Suprapubic skin (tissue), 4 donors: ENCODE measurements around the gene CAMK2A. TPM values are rescaled to one million over a fixed set of nuclear protein-coding genes. Genes with fewer than 3 reads are reported as not detected.

ENCODE experiments used
- DNase-seq, 2 donors: peaks; one replicate each; pipeline ENCODE4 v3.0.0-alpha.2; 2019; ENCODE audit warnings: low spot score in 2 of 2
- H3K27ac ChIP-seq: fragments of 200-600 bp; sonication (generic); one replicate; pipeline ENCODE4 v1.5.1; 2019
- H3K27me3 ChIP-seq: fragments of 200-600 bp; sonication (generic); one replicate; pipeline ENCODE4 v1.5.1; 2019
- H3K36me3 ChIP-seq: fragments of 200-600 bp; sonication (generic); one replicate; pipeline ENCODE4 v1.5.1; 2019
- H3K4me1 ChIP-seq: fragments of 200-600 bp; sonication (generic); one replicate; pipeline ENCODE4 v1.5.1; 2019
- H3K4me3 ChIP-seq: fragments of 200-600 bp; sonication (generic); one replicate; pipeline ENCODE4 v1.5.1; 2019; ENCODE audit warnings: mild to moderate bottlenecking
- H3K9me3 ChIP-seq: fragments of 200-600 bp; sonication (generic); one replicate; pipeline ENCODE4 v1.5.1; 2019
- EP300 ChIP-seq: sonication (generic); formaldehyde crosslinking; IDR thresholded peaks from one replicate; pipeline ENCODE4 v1.6.1; 2017; ENCODE audit warnings: antibody characterized with exemption
- POLR2A ChIP-seq, 2 donors: fragments of 450-650 bp; IDR thresholded peaks; one replicate each; pipeline ENCODE4 v1.6.1; 2017; ENCODE audit warnings: antibody characterized with exemption in 2 of 2, mild to moderate bottlenecking in 2 of 2, moderate library complexity in 2 of 2
- POLR2AphosphoS5 ChIP-seq, 3 donors: sonication (generic); formaldehyde crosslinking; IDR thresholded peaks; one replicate each; pipeline ENCODE4 v1.6.1; 2017; ENCODE audit warnings: antibody characterized with exemption in 3 of 3
- WGBS: methylation state at CpG from one replicate; pipeline ENCODE4 v1.1.5; 2018; 5-methylcytosine and 5-hydroxymethylcytosine counted together
- total RNA-seq, 4 donors: library from RNA; depleted of rRNA; stranded (reverse); fragments of >200 nt; gene quantifications; one replicate each; pipeline ENCODE4 v1.1.0, GENCODE V29; 2016
- TF ChIP-seq, protein P1 (sequence below), 2 donors: fragments of 200-600 bp in 1 of 2; fragments of 450-650 bp in 1 of 2; sonication (generic) in 1 of 2; IDR thresholded peaks; one replicate each; pipeline ENCODE4 v1.5.1; 2016 to 2019; ENCODE audit warnings: antibody characterized with exemption in 2 of 2, mild to moderate bottlenecking in 1 of 2, moderate library complexity in 1 of 2

CAMK2A gene
- total RNA-seq, 4 donors from 2014 or later: 0.26 to 0.64 TPM; not detected in 2

DNA sequence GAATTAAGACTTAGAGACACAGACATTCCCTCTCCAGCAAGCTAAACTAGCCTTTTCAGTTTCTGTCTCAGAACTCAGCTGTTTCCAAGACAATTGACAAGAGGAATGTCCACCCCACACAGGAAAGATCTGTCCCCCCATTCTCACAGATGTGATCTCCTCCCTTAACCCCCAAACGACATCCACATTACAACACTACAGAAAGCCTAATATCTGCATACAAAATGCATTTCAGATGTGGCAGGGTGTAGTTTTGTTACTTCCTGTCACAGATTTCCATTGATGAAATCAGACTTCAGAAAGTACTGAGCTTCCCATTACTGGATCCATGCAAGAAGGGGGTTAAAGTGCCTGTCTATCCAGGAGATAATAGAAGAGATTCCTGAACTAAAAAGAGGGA is 16.0 kb upstream of the CAMK2A start:
- peaks cover 26% of the 10 kb centered on the region for H3K4me1 ChIP-seq
- DNase-seq: no peak
- no peaks in the 10 kb centered on the region for H3K36me3 ChIP-seq
- H3K27ac ChIP-seq: no peak overlapping the region
- TF ChIP-seq, protein P1, sequence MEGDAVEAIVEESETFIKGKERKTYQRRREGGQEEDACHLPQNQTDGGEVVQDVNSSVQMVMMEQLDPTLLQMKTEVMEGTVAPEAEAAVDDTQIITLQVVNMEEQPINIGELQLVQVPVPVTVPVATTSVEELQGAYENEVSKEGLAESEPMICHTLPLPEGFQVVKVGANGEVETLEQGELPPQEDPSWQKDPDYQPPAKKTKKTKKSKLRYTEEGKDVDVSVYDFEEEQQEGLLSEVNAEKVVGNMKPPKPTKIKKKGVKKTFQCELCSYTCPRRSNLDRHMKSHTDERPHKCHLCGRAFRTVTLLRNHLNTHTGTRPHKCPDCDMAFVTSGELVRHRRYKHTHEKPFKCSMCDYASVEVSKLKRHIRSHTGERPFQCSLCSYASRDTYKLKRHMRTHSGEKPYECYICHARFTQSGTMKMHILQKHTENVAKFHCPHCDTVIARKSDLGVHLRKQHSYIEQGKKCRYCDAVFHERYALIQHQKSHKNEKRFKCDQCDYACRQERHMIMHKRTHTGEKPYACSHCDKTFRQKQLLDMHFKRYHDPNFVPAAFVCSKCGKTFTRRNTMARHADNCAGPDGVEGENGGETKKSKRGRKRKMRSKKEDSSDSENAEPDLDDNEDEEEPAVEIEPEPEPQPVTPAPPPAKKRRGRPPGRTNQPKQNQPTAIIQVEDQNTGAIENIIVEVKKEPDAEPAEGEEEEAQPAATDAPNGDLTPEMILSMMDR (IDR thresholded peaks at IDR 0.05): no peak
- TF ChIP-seq EP300: no peak
- TF ChIP-seq POLR2A (IDR thresholded peaks at IDR 0.05): no peak
- TF ChIP-seq POLR2AphosphoS5 (IDR thresholded peaks at IDR 0.05): no peak
- H3K9me3 ChIP-seq: no peaks in the 10 kb centered on the region
- H3K4me3 ChIP-seq: no peak overlapping the region
- H3K27me3 ChIP-seq: peaks cover 13% of the 10 kb centered on the region
- WGBS: 48% methylated on average over 1 of the region's 1 CpG

DNA sequence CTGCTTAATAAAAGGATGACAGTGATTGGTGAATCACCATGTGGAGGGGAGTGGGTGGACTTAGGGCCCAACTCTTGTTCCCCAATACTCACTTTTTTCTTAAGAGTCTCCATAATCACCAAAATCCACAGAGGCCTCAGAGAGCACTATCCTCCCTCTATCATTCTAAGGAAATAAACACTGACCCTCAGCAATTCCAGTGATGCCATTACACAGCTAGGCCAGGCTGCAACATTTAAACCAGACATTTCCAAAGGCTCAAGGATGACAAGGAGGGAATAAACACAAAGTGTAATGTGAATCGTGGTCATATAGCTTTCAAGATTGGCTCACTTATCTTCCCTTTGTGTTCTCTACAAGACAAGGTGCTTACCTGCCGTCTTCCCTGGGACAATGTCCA is 15.5 kb upstream of the CAMK2A start:
- Histone ChIP-seq H3K4me1 (peaks cover 26% of the 10 kb centered on the region), H3K9me3 (no peaks in the 10 kb centered on the region), H3K27me3 (peaks cover 13% of the 10 kb centered on the region), H3K4me3 (no peak overlapping the region), H3K27ac (no peak overlapping the region), H3K36me3 (no peaks in the 10 kb centered on the region)
- TF ChIP-seq POLR2AphosphoS5 (IDR thresholded peaks at IDR 0.05): no peak
- no peak for DNase-seq
- WGBS: 91% methylated on average over 2 of the region's 2 CpGs

- H3K27me3 ChIP-seq: peaks cover 13% of the 10 kb centered on the region
- peaks cover 26% of the 10 kb centered on the region for H3K4me1 ChIP-seq
- TF ChIP-seq, protein P1 (IDR thresholded peaks at IDR 0.05): no peak
- TF ChIP-seq POLR2A (IDR thresholded peaks at IDR 0.05) (no peak), EP300 (no peak), POLR2AphosphoS5 (IDR thresholded peaks at IDR 0.05) (no peak)
- no peak for DNase-seq
- H3K4me3 ChIP-seq: no peak overlapping the region
- whole genome bisulfite sequencing: 88% methylated on average over 4 of the region's 4 CpGs
- H3K9me3 ChIP-seq: no peaks in the 10 kb centered on the region
- no peak overlapping the region for H3K27ac ChIP-seq
- no peaks in the 10 kb centered on the region for H3K36me3 ChIP-seq
Measured at GRCh38 chr5:150304481-150305081, 15.0 kb upstream of the CAMK2A start.

DNA sequence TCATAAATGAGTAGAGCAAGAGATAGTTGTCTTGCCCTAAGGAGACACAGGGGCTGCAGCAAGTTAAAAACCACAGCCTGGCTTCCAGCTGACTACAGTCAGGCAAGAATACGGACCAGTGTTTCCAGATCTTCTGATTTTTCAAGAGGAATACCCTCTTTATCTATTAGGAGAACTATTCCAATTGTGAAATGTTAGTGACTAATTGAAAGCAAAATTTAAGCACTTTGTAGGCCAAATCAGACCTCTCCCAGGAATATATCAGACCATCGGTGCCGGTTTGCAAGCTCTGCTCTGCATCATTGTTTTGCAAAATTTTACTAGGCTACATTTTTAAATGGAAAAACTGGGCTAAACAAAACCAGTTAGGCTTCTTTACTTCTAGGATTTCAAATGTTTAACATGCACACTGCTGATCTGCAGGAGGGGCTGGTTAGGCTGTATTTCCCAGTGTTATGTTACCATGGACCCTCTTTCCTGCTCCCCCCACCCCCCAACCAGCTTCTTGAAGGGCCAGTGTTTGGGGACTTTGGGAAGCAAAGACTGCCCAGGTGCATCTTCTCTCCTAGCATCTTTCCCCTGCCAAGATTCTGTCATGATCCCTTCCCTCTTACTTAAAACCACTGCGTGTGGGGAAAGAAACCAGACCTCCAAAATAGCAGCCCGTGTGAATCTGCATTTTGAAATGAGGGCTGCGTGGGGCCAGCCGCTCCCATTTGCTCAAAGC is 14.2 kb upstream of the CAMK2A start:
- H3K4me3 ChIP-seq: no peak overlapping the region
- no peak for TF ChIP-seq EP300
- TF ChIP-seq POLR2A (IDR thresholded peaks at IDR 0.05): no peak
- no peak for TF ChIP-seq POLR2AphosphoS5 (IDR thresholded peaks at IDR 0.05)
- TF ChIP-seq, protein P1 (IDR thresholded peaks at IDR 0.05): no peak
- H3K27me3 ChIP-seq: peaks cover 13% of the 10 kb centered on the region
- DNase-seq: no peak
- no peaks in the 10 kb centered on the region for H3K36me3 ChIP-seq
- 67% methylated on average over 7 of the region's 7 CpGs for WGBS
- peaks cover 26% of the 10 kb centered on the region for H3K4me1 ChIP-seq
- no peaks in the 10 kb centered on the region for H3K9me3 ChIP-seq
- no peak overlapping the region for H3K27ac ChIP-seq

- Histone ChIP-seq H3K4me1 (peaks cover 32% of the 10 kb centered on the region), H3K9me3 (no peaks in the 10 kb centered on the region), H3K4me3 (peak overlapping the region; percentile 47), H3K27me3 (peaks cover 13% of the 10 kb centered on the region), H3K36me3 (no peaks in the 10 kb centered on the region), H3K27ac (no peak overlapping the region)
- TF ChIP-seq POLR2AphosphoS5 (IDR thresholded peaks at IDR 0.05): no peak
- no peak for TF ChIP-seq POLR2A (IDR thresholded peaks at IDR 0.05)
- TF ChIP-seq EP300: no peak
- TF ChIP-seq, protein P1 (IDR thresholded peaks at IDR 0.05): no peak
- 42% methylated on average over 12 of the region's 16 CpGs for WGBS
- DNase-seq: no peak
Measured at GRCh38 chr5:150303070-150303615, 13.6 kb upstream of the CAMK2A start.
